ENCODE data around the gene TUBGCP3. TPM values are rescaled to one million over a fixed set of nuclear protein-coding genes. Genes with fewer than 3 reads are reported as not detected.

TUBGCP3 gene
- total and polyA plus RNA-seq, 2 donors (not counting 1 experiment from before 2014, with no cell fraction given): 30.6 to 65.1 TPM

GRCh38 chr13:112466132-112467058 is 121.6 kb downstream of the TUBGCP3 start:
- no peaks in the 10 kb centered on the region for H3K36me3 ChIP-seq (replicated peaks in 1 of 2; ENCODE audit: control extremely low read depth in 1 of 2, control insufficient read depth in 1 of 2, extremely low read depth in 1 of 2, insufficient read depth in 2 of 2, low read length in 1 of 2)
- H3K4me1 Mint-ChIP-seq: no peaks in the 10 kb centered on the region
- no peak overlapping the region for H3K27ac Mint-ChIP-seq
- no peak overlapping the region for H3K4me3 ChIP-seq (ENCODE audit: control extremely low read depth in 1 of 5, extremely low read depth in 1 of 5, insufficient read depth in 1 of 5, low read depth in 2 of 5, low read length in 4 of 5)
- ChIA-PET CTCF (no interaction called here), POLR2A (no interaction called here)
- H3K27me3 ChIP-seq (replicated peaks in 1 of 4; ENCODE audit: control extremely low read depth in 1 of 4, control insufficient read depth in 3 of 4, insufficient read depth in 4 of 4, low read length in 3 of 4): no peaks in the 10 kb centered on the region
- no peaks in the 10 kb centered on the region for H3K27me3 Mint-ChIP-seq
- H3K79me2 ChIP-seq (ENCODE audit: control insufficient read depth, insufficient read depth, low read length): no peaks in the 10 kb centered on the region
- DNase-seq (no peak), ATAC-seq (ENCODE audit: low read depth) (no peak)
- H3K9ac ChIP-seq (ENCODE audit: low read length): no peak overlapping the region
- peaks cover 8% of the 10 kb centered on the region for H3K9me3 Mint-ChIP-seq (ENCODE audit: insufficient read depth)
- intact Hi-C loops (cut with micrococcal nuclease): no loop called here
- H3K4me1 ChIP-seq (ENCODE audit: control insufficient read depth in 2 of 2, insufficient read depth in 2 of 2, low read length in 2 of 2): no peaks in the 10 kb centered on the region
- no peak overlapping the region for H3K4me3 Mint-ChIP-seq
- no peak overlapping the region for H3K27ac ChIP-seq (ENCODE audit: low read length in 2 of 2)
- TF ChIP-seq EZH2 (IDR thresholded peaks at IDR 0.05; ENCODE audit: borderline replicate concordance, insufficient read depth, low read depth, low read length, poor library complexity, severe bottlenecking) (no peak), CTCF (IDR thresholded peaks at IDR 0.05) (no peak)
- no peaks in the 10 kb centered on the region for H4K20me1 ChIP-seq (ENCODE audit: control insufficient read depth, insufficient read depth, low read length, poor library complexity, severe bottlenecking)
- peaks cover 0 to 12% (median 8%) of the 10 kb centered on the region in 3 donors for H3K9me3 ChIP-seq (ENCODE audit: control extremely low read depth in 1 of 3, control insufficient read depth in 2 of 3, insufficient read depth in 1 of 3, low read length in 2 of 3)
- no peak overlapping the region for H2AFZ ChIP-seq (ENCODE audit: insufficient read depth, low read depth, low read length, poor library complexity, severe bottlenecking)
- WGBS (ENCODE audit: insufficient coverage): 92% methylated on average over 40 of the region's 40 CpGs
- no peak overlapping the region for H3K4me2 ChIP-seq (replicated peaks; ENCODE audit: low read depth, low read length, poor library complexity, severe bottlenecking)

All from B cell (primary cell).